GM19035 (cell line): ENCODE results near the gene NUDT13.

Source experiments
- ATAC-seq: cut with Tn5 transposase; IDR thresholded peaks from one replicate; pipeline ENCODE4 v1.9.1; 2021; ENCODE audit not compliant: unreplicated experiment

Gene NUDT13

DNA sequence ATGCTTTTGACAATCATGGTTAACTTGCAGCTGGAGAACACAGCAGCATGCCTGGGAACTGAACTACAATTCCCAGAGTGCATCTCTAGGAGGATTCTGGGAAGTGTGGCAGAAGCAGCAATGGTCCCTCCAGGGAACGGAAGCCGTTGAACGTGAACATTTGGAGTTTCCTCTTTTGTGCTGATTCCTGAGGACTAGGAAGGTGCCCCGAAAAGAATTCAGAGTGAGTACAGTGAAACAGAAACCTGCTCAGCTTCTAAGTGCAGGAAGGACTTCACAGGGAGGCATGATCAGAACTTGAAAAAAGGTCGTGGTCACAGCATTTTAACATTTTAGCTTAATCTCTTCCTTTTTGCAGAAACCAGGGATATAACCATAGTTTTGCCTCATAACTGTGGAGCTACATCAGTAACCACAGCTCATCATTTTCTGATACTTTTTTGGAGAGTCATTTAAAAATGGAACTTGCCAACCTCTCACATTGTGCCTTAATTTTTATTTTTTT, at the start of gene NUDT13:
Gene NUDT13 (plus strand): TSS at position 111 of the 505 bp plus-strand sequence. CDS start 3,911 bp downstream, outside the sequence.
- ATAC-seq: peak; percentile 73

DNA sequence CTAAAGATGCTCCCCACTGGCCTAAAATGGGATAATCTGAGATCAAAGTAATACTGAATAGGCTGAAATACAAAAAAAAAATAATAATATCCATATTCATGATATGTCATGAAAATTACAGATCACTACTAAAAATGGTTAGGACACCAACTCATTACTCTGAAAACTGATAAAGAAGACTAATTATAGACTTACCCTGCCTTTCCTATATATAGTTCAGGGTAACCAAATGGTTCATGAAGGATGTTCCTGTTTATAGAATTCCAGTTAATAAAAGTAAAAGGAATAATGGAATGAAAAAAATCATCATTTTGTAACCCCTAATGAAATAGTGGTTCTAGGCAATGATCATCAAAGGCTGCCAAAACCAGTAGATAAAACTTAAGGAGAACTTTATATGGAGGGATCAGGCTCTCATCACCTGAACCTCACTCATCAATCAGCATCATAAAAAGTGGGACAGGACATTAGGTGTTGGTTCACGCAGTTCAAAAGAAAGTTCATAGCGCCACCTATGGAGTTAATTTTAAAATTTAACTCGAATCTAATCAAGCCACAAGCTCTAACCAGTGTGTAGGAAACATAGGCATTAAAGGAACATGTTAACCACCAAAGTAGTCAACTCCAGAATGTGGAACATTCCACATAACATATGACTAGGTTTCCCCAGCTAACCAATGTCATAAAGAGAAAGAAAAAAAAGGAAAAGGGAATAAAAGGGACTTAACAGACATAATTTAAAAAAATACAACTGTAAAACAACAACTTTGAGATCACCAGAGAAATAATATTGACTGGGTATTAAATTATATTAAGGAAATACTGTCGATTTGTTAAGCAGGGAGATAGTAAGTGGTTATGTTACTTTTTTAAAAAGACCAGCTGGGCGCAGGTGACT, 49.3 kb upstream of the NUDT13 start:
- no peak for ATAC-seq

DNA sequence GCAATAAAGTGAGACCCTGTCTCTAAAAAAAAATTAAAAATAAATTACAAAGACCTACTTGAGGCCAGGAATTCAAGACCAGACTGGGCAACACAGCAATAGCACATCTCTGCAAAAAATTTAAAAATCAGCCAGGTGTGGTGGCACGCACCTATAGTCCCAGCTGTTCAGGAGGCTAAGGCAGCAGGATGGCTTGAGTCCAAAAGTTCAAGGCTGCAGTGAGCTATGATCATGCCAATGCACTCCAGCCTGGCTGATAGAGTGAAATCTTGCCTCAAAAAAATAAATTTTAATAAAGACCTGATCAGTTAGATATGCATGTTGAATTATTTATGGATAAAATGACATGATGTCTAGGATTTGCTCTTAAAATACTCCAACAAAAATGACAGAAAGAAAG, 48.5 kb upstream of the NUDT13 start:
- no peak for ATAC-seq

DNA sequence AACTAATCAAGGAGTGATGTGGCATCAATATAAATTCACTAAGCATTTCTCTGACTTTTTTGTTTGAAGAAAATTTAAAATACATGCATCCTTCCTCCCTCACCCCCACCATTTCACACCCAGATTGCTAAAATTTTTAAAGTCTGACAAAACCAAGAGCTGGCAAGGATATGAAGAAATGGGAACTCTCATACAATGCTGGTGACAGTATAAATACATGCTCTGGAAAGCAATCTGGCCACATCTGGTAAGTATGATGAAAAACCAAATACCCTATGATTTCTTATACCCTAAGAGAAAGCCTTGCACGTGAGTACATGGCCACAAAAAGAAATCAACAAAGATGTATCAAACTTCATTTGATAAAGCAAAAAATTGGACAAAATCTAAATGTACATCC, 44.8 kb upstream of the NUDT13 start:
- ATAC-seq: no peak

GRCh38 chr10:73073627-73074026, 36.6 kb upstream of the NUDT13 start:
- ATAC-seq: no peak

GRCh38 chr10:73075829-73076228, 34.4 kb upstream of the NUDT13 start:
- ATAC-seq: no peak

DNA sequence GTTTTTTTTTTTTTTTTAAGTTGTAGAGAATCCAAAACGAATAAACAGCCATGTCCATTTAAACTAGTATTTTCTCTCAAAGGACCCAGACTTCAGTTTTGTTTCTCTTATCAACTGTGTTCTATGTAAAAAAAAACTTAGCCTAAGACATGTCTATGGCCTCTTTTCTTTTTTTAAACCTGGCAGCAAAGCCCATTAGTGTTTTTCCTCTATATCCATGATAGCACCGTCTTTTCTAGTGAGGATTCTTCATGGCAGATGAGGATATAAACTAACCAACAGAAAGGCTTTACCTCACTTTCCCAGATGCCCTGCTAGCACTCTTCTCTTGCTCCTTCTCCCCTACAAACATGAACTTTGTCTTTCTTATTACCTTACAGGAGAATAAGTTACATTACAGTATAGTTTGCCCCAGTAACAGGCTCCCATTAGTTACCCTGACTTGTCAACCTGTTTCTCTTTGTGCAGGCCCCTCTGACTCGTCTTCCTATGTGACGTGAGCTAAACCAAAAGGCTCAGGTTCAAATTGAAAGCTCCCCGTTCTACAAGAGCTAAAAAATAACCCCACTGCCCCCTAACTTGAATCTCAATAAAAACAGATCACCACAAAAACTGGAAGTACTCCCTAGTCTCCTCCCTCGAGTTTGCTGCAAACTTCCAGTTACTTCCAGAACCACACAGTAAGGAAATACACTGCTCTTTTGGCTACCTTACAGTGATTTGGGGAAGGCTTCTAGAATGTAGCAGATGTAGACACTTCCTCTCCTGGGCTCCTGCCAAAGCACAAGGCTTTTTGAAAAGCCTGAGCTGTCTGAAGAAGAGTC, 33.7 kb upstream of the NUDT13 start:
- ATAC-seq: no peak

GRCh38 chr10:73079779-73080541, 30.3 kb upstream of the NUDT13 start:
- ATAC-seq: peak; percentile 50

- ATAC-seq: no peak
Observed at GRCh38 chr10:73083221-73083620, 27.0 kb upstream of the NUDT13 start.

DNA sequence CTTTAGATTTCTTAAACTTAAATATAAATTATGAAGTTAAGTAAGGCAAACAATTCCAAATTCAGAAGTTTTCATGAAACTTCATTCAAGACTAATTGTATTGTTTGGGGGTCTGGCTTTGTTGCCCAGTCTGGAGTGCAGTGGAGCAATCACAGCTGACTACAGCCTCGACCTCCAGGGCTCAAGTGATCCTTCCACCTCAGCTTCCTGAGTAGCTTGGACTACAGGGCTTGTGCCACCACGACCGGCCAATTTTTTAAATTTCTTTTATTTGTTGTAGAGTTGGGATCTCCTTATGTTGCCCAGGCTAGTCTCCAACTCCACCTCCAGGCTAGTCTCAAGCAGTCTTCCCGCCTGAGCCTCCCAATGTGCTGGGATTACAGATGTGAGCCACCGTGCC, 26.0 kb upstream of the NUDT13 start:
- ATAC-seq: no peak

DNA sequence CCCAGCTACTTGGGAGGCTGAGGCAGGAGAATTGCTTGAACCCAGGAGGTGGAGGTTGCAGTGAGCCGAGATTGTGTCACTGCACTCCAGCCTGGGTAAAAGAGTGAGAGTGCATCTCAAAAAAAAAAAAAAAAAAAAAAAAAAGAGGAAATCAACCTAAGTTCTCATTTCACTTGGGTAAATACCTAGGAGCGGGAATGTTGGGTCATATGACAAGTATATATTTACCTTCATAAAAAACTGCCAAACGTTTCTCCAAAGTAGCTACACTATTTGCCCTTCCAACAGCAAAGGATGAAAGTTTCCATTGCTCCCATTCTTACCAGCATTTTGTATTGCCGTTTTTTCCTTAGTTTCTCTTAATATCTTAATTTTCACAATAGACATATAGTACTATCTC, 23.4 kb upstream of the NUDT13 start:
- ATAC-seq: no peak

GRCh38 chr10:73088304-73088703, 22.0 kb upstream of the NUDT13 start:
- peak; percentile 47 for ATAC-seq

- ATAC-seq: no peak
Observed at GRCh38 chr10:73092830-73093229, 17.4 kb upstream of the NUDT13 start.

GRCh38 chr10:73093922-73094850, 16.1 kb upstream of the NUDT13 start:
- no peak for ATAC-seq

DNA sequence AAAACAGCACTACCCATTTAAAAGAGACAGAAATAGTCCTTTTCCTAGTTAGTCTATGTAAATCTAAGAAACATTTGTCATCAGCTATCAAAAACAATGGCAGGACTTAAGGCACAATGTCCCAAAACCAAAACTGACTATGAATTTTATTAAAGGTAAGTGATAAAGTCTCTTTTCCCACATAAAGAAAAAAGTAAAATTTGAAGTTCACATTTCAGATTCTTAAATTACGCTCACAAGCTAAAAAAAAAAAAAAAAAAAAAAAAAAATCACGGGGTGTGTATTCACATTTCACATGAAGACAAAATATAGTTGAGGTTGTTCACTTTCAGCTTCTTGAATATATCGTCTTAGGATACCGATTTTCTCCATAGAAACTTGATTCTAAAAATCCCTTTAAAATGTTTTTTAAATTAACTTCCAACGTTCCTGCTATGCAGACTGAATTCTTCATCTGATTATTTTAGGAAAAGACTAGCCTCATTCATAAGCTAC, 15.2 kb upstream of the NUDT13 start:
- ATAC-seq: no peak

DNA sequence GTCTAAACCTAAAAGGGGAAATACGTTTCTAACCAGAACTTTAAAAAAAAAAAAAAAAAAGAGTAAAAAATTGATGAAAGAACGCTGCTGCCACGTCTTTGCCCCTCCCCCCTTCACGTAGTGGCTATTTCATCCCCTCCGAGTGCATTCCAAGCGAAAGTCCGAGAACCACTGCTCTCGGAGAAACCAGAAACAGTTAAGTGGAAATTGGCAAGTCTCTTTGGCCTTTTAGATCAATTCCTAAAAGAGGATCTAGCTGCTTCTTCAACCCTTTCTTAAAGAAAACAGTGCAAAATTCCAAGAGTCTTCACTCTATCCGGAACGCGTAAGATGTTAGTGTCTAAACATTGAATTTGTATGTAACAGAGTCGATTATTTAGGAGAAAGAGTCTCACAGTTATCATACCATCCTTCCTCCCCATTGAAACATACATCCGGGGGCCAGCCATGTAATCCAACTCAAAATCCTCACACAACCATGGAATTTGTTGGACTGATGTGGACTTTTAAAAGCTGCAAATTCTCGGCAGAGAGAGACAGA, 14.7 kb upstream of the NUDT13 start:
- ATAC-seq: no peak

- ATAC-seq: peak; percentile 31
Observed at GRCh38 chr10:73096041-73096448, 14.2 kb upstream of the NUDT13 start.

DNA sequence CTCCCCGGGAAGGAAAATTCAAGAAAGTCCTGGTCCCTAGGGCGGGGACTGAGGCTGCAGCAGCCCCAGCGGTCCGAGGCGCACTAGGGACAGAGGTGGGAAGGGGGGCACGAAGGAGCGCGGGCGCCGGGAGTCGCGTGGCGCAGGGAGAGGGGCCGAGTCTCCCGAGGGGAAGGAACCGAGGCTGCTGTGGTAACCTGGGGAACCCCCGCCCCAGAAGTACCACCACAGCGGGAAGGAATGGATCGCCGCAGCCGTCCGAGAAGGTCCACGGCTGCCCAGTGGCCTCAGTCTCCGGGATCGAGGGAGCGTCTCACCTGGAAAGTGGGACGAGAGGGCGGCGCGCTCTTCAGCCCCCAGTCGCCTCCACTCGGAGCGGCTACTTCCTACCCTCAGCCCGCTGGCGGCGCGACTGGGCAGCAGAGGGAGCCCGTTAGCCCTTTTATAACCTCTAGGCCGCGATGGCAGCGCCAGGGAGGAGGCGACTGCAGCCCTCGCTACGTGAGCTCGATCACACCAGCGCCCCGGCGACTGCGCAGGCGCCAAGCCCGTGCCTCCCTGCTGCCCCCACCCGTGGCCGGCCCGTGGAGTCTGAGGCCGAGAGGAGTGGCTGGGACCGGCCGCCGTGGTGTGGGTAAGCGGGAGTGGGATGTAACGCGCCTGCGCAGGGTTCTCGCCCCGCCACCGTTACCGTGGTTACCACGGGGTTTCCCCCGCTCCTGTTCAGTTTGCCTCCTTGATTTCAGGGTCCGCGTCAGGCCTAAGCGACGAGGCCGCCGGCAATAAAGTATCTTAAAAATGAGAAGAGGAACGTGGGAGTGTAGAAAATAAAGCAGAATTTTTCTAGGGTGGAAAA, 13.6 kb upstream of the NUDT13 start, which contains the start of gene P4HA1:
Gene P4HA1 (minus strand): TSS at position 418 of the 856 bp plus-strand sequence. CDS start 21,983 bp downstream, outside the sequence.
- peak; percentile 87 for ATAC-seq
